SK-N-SH (cell line): ENCODE results near the gene MT1X. TPM values are rescaled to one million over a fixed set of nuclear protein-coding genes. Genes with fewer than 3 reads are reported as not detected.

ENCODE experiments used
- CTCF ChIA-PET: fragments of 300-600, 350-600 bp; formaldehyde crosslinking; extraction: SDS; loops from one replicate; lab custom pipeline; 2021; lab: Yijun Ruan, JAX
- POLR2A ChIA-PET: fragments of 350-600 bp; sonication (Branson Sonifier 250); formaldehyde crosslinking; extraction: SDS; loops from one replicate; lab custom pipeline; 2020; ENCODE audit warnings: antibody characterized with exemption, inconsistent platforms; lab: Yijun Ruan, JAX
- DNase-seq: peaks from one replicate; pipeline ENCODE4 v3.0.0; 2012
- H2AFZ ChIP-seq: fragments of 200-600 bp; sonication (generic); 2 replicates; pipeline ENCODE4 v1.8.1; 2016; ENCODE audit warnings: antibody characterized with exemption, mild to moderate bottlenecking, low read depth
- H3F3A ChIP-seq: fragments of 200-600 bp; sonication (generic); replicated peaks from 2 replicates; pipeline ENCODE3; 2016; ENCODE audit warnings: antibody characterized with exemption, mild to moderate bottlenecking; ENCODE audit not compliant: insufficient read depth
- H3K27ac ChIP-seq, 2 experiments: fragments of 200-500 bp in 1 of 2; fragments of 200-600 bp in 1 of 2; sonication (Bioruptor generic) in 1 of 2; sonication (generic), shearing (Covaris generic) in 1 of 2; 2 replicates each; pipeline versions ENCODE4 v1.5.1 to v1.6.1; 2014 to 2016; ENCODE audit warnings: low read depth in 2 of 2, inconsistent platforms in 1 of 2, low read length in 1 of 2, mild to moderate bottlenecking in 1 of 2, mixed read lengths in 1 of 2
- H3K27me3 ChIP-seq: fragments of 200-600 bp; sonication (generic), shearing (Covaris generic); 2 replicates; pipeline ENCODE4 v1.6.1; 2016; ENCODE audit warnings: mixed run types; ENCODE audit not compliant: insufficient read depth
- H3K36me3 ChIP-seq, 2 experiments: fragments of 200-500 bp in 1 of 2; fragments of 200-600 bp in 1 of 2; sonication (Bioruptor generic) in 1 of 2; sonication (generic) in 1 of 2; replicated peaks in 1 of 2; 2 replicates each; pipeline versions ENCODE3 to v1.5.1; 2014 to 2016; ENCODE audit warnings: low read length in 1 of 2, mild to moderate bottlenecking in 1 of 2; ENCODE audit not compliant: insufficient read depth in 2 of 2, control insufficient read depth in 1 of 2
- H3K4me1 ChIP-seq, 2 experiments: fragments of 200-500 bp in 1 of 2; fragments of 200-600 bp in 1 of 2; sonication (Bioruptor generic) in 1 of 2; sonication (generic), shearing (Covaris generic) in 1 of 2; 2 replicates each; pipeline versions ENCODE4 v1.5.1 to v1.6.1; 2014 to 2016; ENCODE audit warnings: low read depth in 1 of 2, low read length in 1 of 2, mixed run types in 1 of 2; ENCODE audit not compliant: insufficient read depth in 2 of 2, control insufficient read depth in 1 of 2
- H3K4me2 ChIP-seq: fragments of 200-600 bp; sonication (generic), shearing (Covaris generic); 2 replicates; pipeline ENCODE4 v1.6.1; 2017; ENCODE audit warnings: mixed run types
- H3K4me3 ChIP-seq, 2 experiments: fragments of 200-500 bp in 1 of 2; fragments of 200-600 bp in 1 of 2; sonication (Bioruptor generic) in 1 of 2; sonication (generic), shearing (Covaris generic) in 1 of 2; 2 replicates each; pipeline versions ENCODE4 v1.5.1 to v1.8.1; 2014 to 2016; ENCODE audit warnings: low read depth in 2 of 2, inconsistent platforms in 1 of 2, low read length in 1 of 2, mild to moderate bottlenecking in 1 of 2, mixed read lengths in 1 of 2, moderate library complexity in 1 of 2
- H3K79me2 ChIP-seq: fragments of 200-600 bp; sonication (generic); 2 replicates; pipeline ENCODE4 v1.8.1; 2017; ENCODE audit warnings: mild to moderate bottlenecking; ENCODE audit not compliant: insufficient read depth
- H3K9ac ChIP-seq: fragments of 200-600 bp; sonication (generic); 2 replicates; pipeline ENCODE4 v1.6.1; 2017; ENCODE audit warnings: mixed run types
- H3K9me2 ChIP-seq: fragments of 200-600 bp; sonication (generic); 2 replicates; pipeline ENCODE4 v1.6.1; 2017; ENCODE audit warnings: mixed run types
- H3K9me3 ChIP-seq: fragments of 200-600 bp; sonication (generic); 2 replicates; pipeline ENCODE4 v1.6.1; 2017; ENCODE audit warnings: mixed run types, mild to moderate bottlenecking, moderate library complexity
- H4K20me1 ChIP-seq: fragments of 200-600 bp; sonication (generic); 2 replicates; pipeline ENCODE4 v1.6.1; 2017; ENCODE audit warnings: mild to moderate bottlenecking, mixed run types; ENCODE audit not compliant: insufficient read depth
- CHD2 ChIP-seq: fragments of 150-350 bp; IDR thresholded peaks from 2 replicates; pipeline ENCODE4 v1.6.1; 2018; ENCODE audit warnings: low read length; ENCODE audit not compliant: partially characterized antibody
- CTCF ChIP-seq: fragments of 200-600 bp; sonication (generic); IDR thresholded peaks from 2 replicates; pipeline ENCODE4 v1.6.1; 2017; ENCODE audit warnings: antibody characterized with exemption, mild to moderate bottlenecking, moderate library complexity
- FOSL2 ChIP-seq: IDR thresholded peaks from 2 replicates; pipeline ENCODE4 v1.4.0; 2012; ENCODE audit warnings: low read depth, mild to moderate bottlenecking, moderate library complexity, borderline replicate concordance
- FOXJ3 ChIP-seq: sonication (generic); formaldehyde crosslinking; IDR thresholded peaks from 2 replicates; pipeline ENCODE4 v1.5.1; 2020; ENCODE audit warnings: mild to moderate bottlenecking, missing genetic modification reagents
- IRF3 ChIP-seq: fragments of 150-350 bp; IDR thresholded peaks from 2 replicates; pipeline ENCODE4 v1.6.1; 2016; ENCODE audit warnings: mild to moderate bottlenecking, low read depth, low read length
- MEF2A ChIP-seq: IDR thresholded peaks from 2 replicates; pipeline ENCODE4 v1.4.0; 2012; ENCODE audit warnings: low read depth, borderline replicate concordance
- NFIC ChIP-seq: IDR thresholded peaks from 2 replicates; pipeline ENCODE4 v1.4.0; 2012; ENCODE audit warnings: borderline replicate concordance
- RAD21 ChIP-seq: IDR thresholded peaks from 2 replicates; pipeline ENCODE4 v1.6.1; 2012; ENCODE audit warnings: mild to moderate bottlenecking, low read length
- REST ChIP-seq: IDR thresholded peaks from 2 replicates; pipeline ENCODE4 v1.6.1; 2012; ENCODE audit warnings: mild to moderate bottlenecking, low read depth, low read length, moderate library complexity
- RXRA ChIP-seq: IDR thresholded peaks from 2 replicates; pipeline ENCODE4 v1.4.0; 2012; ENCODE audit warnings: low read depth, mild to moderate bottlenecking, borderline replicate concordance
- SIN3A ChIP-seq: IDR thresholded peaks from 2 replicates; pipeline ENCODE4 v1.6.1; 2012; ENCODE audit warnings: low read depth, mild to moderate bottlenecking, low read length, moderate library complexity, borderline replicate concordance
- TAF1 ChIP-seq: IDR thresholded peaks from 2 replicates; pipeline ENCODE4 v1.6.1; 2012; ENCODE audit warnings: low read depth, mild to moderate bottlenecking, low read length, moderate library complexity, borderline replicate concordance
- USF1 ChIP-seq: IDR thresholded peaks from 2 replicates; pipeline ENCODE4 v1.4.0; 2012; ENCODE audit warnings: low read depth, borderline replicate concordance
- WGBS: methylation state at CpG from one replicate; pipeline ENCODE4 v1.1.6; 2017; ENCODE audit warnings: low lambda C conversion rate; 5-methylcytosine and 5-hydroxymethylcytosine counted together
- polyA plus RNA-seq, 3 experiments: library from polyadenylated mRNA; depleted of rRNA; stranded (reverse); fragments of >200 nt; gene quantifications; 2 replicates each; pipeline ENCODE4 v1.2.3, GENCODE V29; 2012

MT1X gene
- polyA plus RNA-seq, 1 of the 3 experiments (the other 2 are of a cell fraction), result 213 TPM

- DNase-seq, result no peak
- H3F3A ChIP-seq, result no peaks in the 10 kb centered on the region
- no peaks in the 10 kb centered on the region for H3K9me2 ChIP-seq
- no peak overlapping the region for H3K9ac ChIP-seq
- H3K27ac ChIP-seq, result no peak overlapping the region
- H3K4me1 ChIP-seq, result peaks cover 0 to 13% of the 10 kb centered on the region in 2 experiments; a peak in 2 of 4 replicates
- no peak overlapping the region for H3K4me3 ChIP-seq
- no peaks in the 10 kb centered on the region for H3K36me3 ChIP-seq
- no peak overlapping the region for H3K4me2 ChIP-seq
- no peaks in the 10 kb centered on the region for H3K9me3 ChIP-seq
- no peak overlapping the region for H2AFZ ChIP-seq
- no peaks in the 10 kb centered on the region for H3K79me2 ChIP-seq
- no peaks in the 10 kb centered on the region for H3K27me3 ChIP-seq
- no peaks in the 10 kb centered on the region for H4K20me1 ChIP-seq
- CTCF ChIA-PET, result interaction anchor here (0.6 kb wide), 1 partner anchor 113 kb away, joined by 3 read pairs; no protein-coding TSS in a partner anchor
- WGBS, result 75% methylated on average over 2 of the region's 2 CpGs
- POLR2A ChIA-PET, result no interaction called here
- no peak for TF ChIP-seq MEF2A
- no peak for TF ChIP-seq RAD21
- TF ChIP-seq CTCF, result no peak
- no peak for TF ChIP-seq SIN3A
- no peak for TF ChIP-seq IRF3
- TF ChIP-seq RXRA, result no peak
- TF ChIP-seq NFIC, result no peak
- TF ChIP-seq TAF1, result no peak
- no peak for TF ChIP-seq REST
- TF ChIP-seq CHD2, result no peak
- TF ChIP-seq USF1, result no peak
- TF ChIP-seq FOXJ3, result no peak
- TF ChIP-seq FOSL2, result no peak
Observed at GRCh38 chr16:56713794-56714193, 31.5 kb downstream of the MT1X start.
